ENCODE data around the gene DAB2IP. TPM values are rescaled to one million over a fixed set of nuclear protein-coding genes. Genes with fewer than 3 reads are reported as not detected.

The DAB2IP gene
- polyA plus RNA-seq, 4 donors = 13.8 to 39.0 (median 28.3) TPM

GRCh38 chr9:121815546-121816448 lies 164.4 kb downstream of the DAB2IP start:
- Histone ChIP-seq H3K9me3 (ENCODE audit: control insufficient read depth in 2 of 2, insufficient read depth in 1 of 2, low read depth in 1 of 2, low read length in 1 of 2) (no peaks in the 10 kb centered on the region), H3K4me3 (ENCODE audit: low read depth in 1 of 3, low read length in 3 of 3) (no peak overlapping the region), H3K27ac (ENCODE audit: low read depth in 1 of 3, low read length in 2 of 3) (no peak overlapping the region), H3K36me3 (ENCODE audit: control insufficient read depth in 3 of 3, insufficient read depth in 2 of 3, low read depth in 1 of 3, low read length in 3 of 3) (no peaks in the 10 kb centered on the region), H3K4me1 (ENCODE audit: control insufficient read depth in 3 of 3, insufficient read depth in 2 of 3, low read depth in 1 of 3, low read length in 2 of 3) (peaks cover 0 to 7% (median 0%) of the 10 kb centered on the region in 3 donors), H3K27me3 (ENCODE audit: control insufficient read depth in 3 of 3, insufficient read depth in 3 of 3, low read length in 3 of 3) (no peaks in the 10 kb centered on the region)
- FAIRE-seq = no peak
- DNase-seq = peak in 1 of 2 donors; percentile 30
- 77 to 82% (median 80%) methylated on average over 31 of the region's 31 CpGs for WGBS, 3 donors

DNA sequence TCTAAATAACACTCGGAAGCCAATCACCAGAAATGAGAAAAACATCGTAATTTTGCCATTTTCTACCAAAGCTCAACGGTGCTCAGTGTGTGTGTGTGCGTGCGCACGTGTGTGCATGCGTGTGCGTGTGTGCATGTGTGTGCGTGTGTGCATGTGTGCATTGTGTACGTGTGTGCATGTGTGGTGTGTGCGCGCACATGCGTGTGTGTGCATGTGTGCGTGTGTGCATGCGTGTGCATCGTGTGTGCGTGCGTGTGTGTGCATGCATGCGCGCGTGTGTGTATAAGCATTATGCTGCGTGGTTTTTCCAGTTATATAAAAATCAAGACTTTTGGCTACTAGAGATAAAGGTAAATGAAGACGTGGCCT lies 165.0 kb downstream of the DAB2IP start:
- FAIRE-seq (no peak), DNase-seq (no peak)
- Histone ChIP-seq H3K4me1 (ENCODE audit: control insufficient read depth in 3 of 3, insufficient read depth in 2 of 3, low read depth in 1 of 3, low read length in 2 of 3) (peaks cover 0 to 7% (median 0%) of the 10 kb centered on the region in 3 donors), H3K36me3 (ENCODE audit: control insufficient read depth in 3 of 3, insufficient read depth in 2 of 3, low read depth in 1 of 3, low read length in 3 of 3) (no peaks in the 10 kb centered on the region), H3K27me3 (ENCODE audit: control insufficient read depth in 3 of 3, insufficient read depth in 3 of 3, low read length in 3 of 3) (no peaks in the 10 kb centered on the region), H3K4me3 (ENCODE audit: low read depth in 1 of 3, low read length in 3 of 3) (no peak overlapping the region), H3K27ac (ENCODE audit: low read depth in 1 of 3, low read length in 2 of 3) (no peak overlapping the region), H3K9me3 (ENCODE audit: control insufficient read depth in 2 of 2, insufficient read depth in 1 of 2, low read depth in 1 of 2, low read length in 1 of 2) (no peaks in the 10 kb centered on the region)
- WGBS, 3 donors = 87 to 93% (median 90%) methylated on average over 23 of the region's 23 CpGs

- Histone ChIP-seq H3K27ac (ENCODE audit: low read depth in 1 of 3, low read length in 2 of 3) (no peak overlapping the region), H3K4me1 (ENCODE audit: control insufficient read depth in 3 of 3, insufficient read depth in 2 of 3, low read depth in 1 of 3, low read length in 2 of 3) (peaks cover 0 to 7% (median 0%) of the 10 kb centered on the region in 3 donors), H3K27me3 (ENCODE audit: control insufficient read depth in 3 of 3, insufficient read depth in 3 of 3, low read length in 3 of 3) (no peaks in the 10 kb centered on the region), H3K36me3 (ENCODE audit: control insufficient read depth in 3 of 3, insufficient read depth in 2 of 3, low read depth in 1 of 3, low read length in 3 of 3) (peaks cover 0 to under 1% (median 0%) of the 10 kb centered on the region in 3 donors), H3K9me3 (ENCODE audit: control insufficient read depth in 2 of 2, insufficient read depth in 1 of 2, low read depth in 1 of 2, low read length in 1 of 2) (no peaks in the 10 kb centered on the region), H3K4me3 (ENCODE audit: low read depth in 1 of 3, low read length in 3 of 3) (no peak overlapping the region)
- 74 to 82% (median 79%) methylated on average over 12 of the region's 12 CpGs for WGBS, 3 donors
- FAIRE-seq = no peak
- DNase-seq = no peak
These were observed 165.5 kb downstream of the DAB2IP start for GRCh38 chr9:121816845-121817450.

GRCh38 chr9:121817476-121817875 lies 166.0 kb downstream of the DAB2IP start:
- peaks cover 0 to 7% (median 0%) of the 10 kb centered on the region in 3 donors for H3K4me1 ChIP-seq (ENCODE audit: control insufficient read depth in 3 of 3, insufficient read depth in 2 of 3, low read depth in 1 of 3, low read length in 2 of 3)
- H3K36me3 ChIP-seq (ENCODE audit: control insufficient read depth in 3 of 3, insufficient read depth in 2 of 3, low read depth in 1 of 3, low read length in 3 of 3) = peaks cover 0 to 3% (median 0%) of the 10 kb centered on the region in 3 donors
- H3K9me3 ChIP-seq (ENCODE audit: control insufficient read depth in 2 of 2, insufficient read depth in 1 of 2, low read depth in 1 of 2, low read length in 1 of 2) = no peaks in the 10 kb centered on the region
- 82 to 88% (median 85%) methylated on average over 9 of the region's 9 CpGs for WGBS, 3 donors
- FAIRE-seq = no peak
- DNase-seq = no peak
- H3K4me3 ChIP-seq (ENCODE audit: low read depth in 1 of 3, low read length in 3 of 3) = no peak overlapping the region
- no peaks in the 10 kb centered on the region for H3K27me3 ChIP-seq (ENCODE audit: control insufficient read depth in 3 of 3, insufficient read depth in 3 of 3, low read length in 3 of 3)
- no peak overlapping the region for H3K27ac ChIP-seq (ENCODE audit: low read depth in 1 of 3, low read length in 2 of 3)

GRCh38 chr9:121818016-121818661 lies 166.7 kb downstream of the DAB2IP start:
- DNase-seq (no peak), FAIRE-seq (no peak)
- WGBS, 3 donors = 81 to 87% (median 87%) methylated on average over 19 of the region's 19 CpGs
- peaks cover 0 to 7% (median 0%) of the 10 kb centered on the region in 3 donors for H3K4me1 ChIP-seq (ENCODE audit: control insufficient read depth in 3 of 3, insufficient read depth in 2 of 3, low read depth in 1 of 3, low read length in 2 of 3)
- H3K27me3 ChIP-seq (ENCODE audit: control insufficient read depth in 3 of 3, insufficient read depth in 3 of 3, low read length in 3 of 3) = no peaks in the 10 kb centered on the region
- no peak overlapping the region for H3K4me3 ChIP-seq (ENCODE audit: low read depth in 1 of 3, low read length in 3 of 3)
- H3K36me3 ChIP-seq (ENCODE audit: control insufficient read depth in 3 of 3, insufficient read depth in 2 of 3, low read depth in 1 of 3, low read length in 3 of 3) = peaks cover 0 to 3% (median 0%) of the 10 kb centered on the region in 3 donors
- H3K9me3 ChIP-seq (ENCODE audit: control insufficient read depth in 2 of 2, insufficient read depth in 1 of 2, low read depth in 1 of 2, low read length in 1 of 2) = no peaks in the 10 kb centered on the region
- no peak overlapping the region for H3K27ac ChIP-seq (ENCODE audit: low read depth in 1 of 3, low read length in 2 of 3)

GRCh38 chr9:121818841-121819427 lies 167.5 kb downstream of the DAB2IP start:
- peaks cover 0 to 3% (median 0%) of the 10 kb centered on the region in 3 donors for H3K36me3 ChIP-seq (ENCODE audit: control insufficient read depth in 3 of 3, insufficient read depth in 2 of 3, low read depth in 1 of 3, low read length in 3 of 3)
- H3K4me1 ChIP-seq (ENCODE audit: control insufficient read depth in 3 of 3, insufficient read depth in 2 of 3, low read depth in 1 of 3, low read length in 2 of 3) = peaks cover 0 to 7% (median 0%) of the 10 kb centered on the region in 3 donors
- no peak overlapping the region for H3K27ac ChIP-seq (ENCODE audit: low read depth in 1 of 3, low read length in 2 of 3)
- H3K9me3 ChIP-seq (ENCODE audit: control insufficient read depth in 2 of 2, insufficient read depth in 1 of 2, low read depth in 1 of 2, low read length in 1 of 2) = no peaks in the 10 kb centered on the region
- FAIRE-seq (no peak), DNase-seq (no peak)
- 89 to 93% (median 89%) methylated on average over 12 of the region's 12 CpGs for WGBS, 3 donors
- H3K4me3 ChIP-seq (ENCODE audit: low read depth in 1 of 3, low read length in 3 of 3) = no peak overlapping the region
- no peaks in the 10 kb centered on the region for H3K27me3 ChIP-seq (ENCODE audit: control insufficient read depth in 3 of 3, insufficient read depth in 3 of 3, low read length in 3 of 3)

DNA sequence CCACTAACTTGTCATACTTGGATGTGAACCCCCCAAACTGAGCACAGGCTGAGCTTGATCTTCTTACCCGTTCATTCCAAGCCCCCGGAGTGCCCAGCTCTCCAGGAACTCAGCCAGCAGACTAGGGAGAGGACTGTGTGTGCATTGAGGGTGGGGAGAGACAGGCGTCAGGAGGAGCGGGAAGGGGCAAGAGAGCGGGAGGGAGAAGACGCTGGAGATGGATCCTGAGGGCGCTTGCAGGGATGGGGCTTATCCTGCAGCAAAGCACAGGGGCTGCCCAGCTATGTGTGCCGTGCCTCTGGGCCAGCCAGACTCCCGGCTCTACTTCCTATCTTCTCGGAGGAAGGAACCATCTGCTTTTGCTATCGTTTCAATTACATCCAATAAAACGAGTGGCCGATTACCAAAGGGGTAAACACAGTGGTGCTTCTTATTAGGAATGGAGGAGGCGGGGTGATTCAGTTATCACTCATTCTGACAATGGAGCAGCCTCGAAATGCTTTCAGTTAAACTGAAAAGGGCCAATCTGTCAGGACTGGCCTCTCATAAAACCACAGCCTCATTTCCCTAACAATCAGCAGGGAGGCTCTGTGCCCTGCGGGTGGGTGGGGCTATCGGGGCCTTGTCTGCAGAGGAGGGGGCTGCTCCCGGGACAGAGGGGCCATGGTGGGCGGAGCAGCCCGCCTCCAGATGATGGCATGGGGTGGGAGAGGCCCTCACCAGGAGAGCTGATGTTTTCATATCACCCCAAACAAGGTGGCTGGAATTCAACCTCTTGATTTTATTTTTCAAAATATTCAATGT lies 168.2 kb downstream of the DAB2IP start:
- Histone ChIP-seq H3K4me3 (ENCODE audit: low read depth in 1 of 3, low read length in 3 of 3) (no peak overlapping the region), H3K9me3 (ENCODE audit: control insufficient read depth in 2 of 2, insufficient read depth in 1 of 2, low read depth in 1 of 2, low read length in 1 of 2) (no peaks in the 10 kb centered on the region), H3K27me3 (ENCODE audit: control insufficient read depth in 3 of 3, insufficient read depth in 3 of 3, low read length in 3 of 3) (no peaks in the 10 kb centered on the region), H3K4me1 (ENCODE audit: control insufficient read depth in 3 of 3, insufficient read depth in 2 of 3, low read depth in 1 of 3, low read length in 2 of 3) (peaks cover 0 to 7% (median 0%) of the 10 kb centered on the region in 3 donors), H3K36me3 (ENCODE audit: control insufficient read depth in 3 of 3, insufficient read depth in 2 of 3, low read depth in 1 of 3, low read length in 3 of 3) (peaks cover 0 to 3% (median 0%) of the 10 kb centered on the region in 3 donors), H3K27ac (ENCODE audit: low read depth in 1 of 3, low read length in 2 of 3) (no peak overlapping the region)
- no peak for FAIRE-seq
- DNase-seq = peak; percentile 20 to 38
- 15 to 26% (median 26%) methylated on average over 20 of the region's 20 CpGs for WGBS, 3 donors
